ENCODE results near the gene ADARB1. TPM values are rescaled to one million over a fixed set of nuclear protein-coding genes. Genes with fewer than 3 reads are reported as not detected.

Gene ADARB1
- total RNA-seq, 1 experiment from 2014 or later: 12.1 TPM

DNA sequence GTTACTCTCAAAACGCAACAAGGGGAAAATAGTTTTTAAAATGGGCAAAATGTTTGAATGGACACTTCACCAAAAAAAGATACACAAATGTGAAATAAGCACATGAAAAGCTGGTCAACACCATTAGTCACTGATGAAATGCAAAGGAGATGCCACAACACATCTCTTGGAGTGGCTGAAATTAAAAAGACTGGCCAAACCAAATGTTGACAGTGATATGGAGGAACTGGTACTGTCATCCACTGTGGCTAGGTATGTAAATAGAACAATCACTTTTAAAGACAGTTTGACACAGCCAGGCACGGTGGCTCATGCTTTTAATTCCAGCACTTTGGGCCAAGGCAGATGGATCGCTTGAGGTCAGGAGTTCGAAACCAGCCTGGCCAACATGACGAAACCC lies 122.2 kb downstream of the ADARB1 start:
- Histone ChIP-seq H3K36me3 (ENCODE audit: low read depth) (no peaks in the 10 kb centered on the region), H4K20me1 (ENCODE audit: insufficient read depth) (no peaks in the 10 kb centered on the region), H3K9me3 (ENCODE audit: insufficient read depth, low read depth) (no peaks in the 10 kb centered on the region), H3K27me3 (ENCODE audit: insufficient read depth, low read depth) (no peaks in the 10 kb centered on the region), H3K79me2 (ENCODE audit: low read depth) (no peaks in the 10 kb centered on the region), H3K4me2 (no peak overlapping the region), H3K4me1 (replicated peaks; ENCODE audit: insufficient read depth) (no peaks in the 10 kb centered on the region), H3K9me2 (ENCODE audit: insufficient read depth) (no peaks in the 10 kb centered on the region), H3F3A (ENCODE audit: insufficient read depth, low read depth) (no peaks in the 10 kb centered on the region), H2AFZ (no peak overlapping the region), H3K4me3 (no peak overlapping the region), H3K27ac (no peak overlapping the region)
- CTCF ChIA-PET: no interaction called here
- TF ChIP-seq EZH2 (IDR thresholded peaks at IDR 0.05; ENCODE audit: low read depth): no peak
- TF ChIP-seq, protein P1, sequence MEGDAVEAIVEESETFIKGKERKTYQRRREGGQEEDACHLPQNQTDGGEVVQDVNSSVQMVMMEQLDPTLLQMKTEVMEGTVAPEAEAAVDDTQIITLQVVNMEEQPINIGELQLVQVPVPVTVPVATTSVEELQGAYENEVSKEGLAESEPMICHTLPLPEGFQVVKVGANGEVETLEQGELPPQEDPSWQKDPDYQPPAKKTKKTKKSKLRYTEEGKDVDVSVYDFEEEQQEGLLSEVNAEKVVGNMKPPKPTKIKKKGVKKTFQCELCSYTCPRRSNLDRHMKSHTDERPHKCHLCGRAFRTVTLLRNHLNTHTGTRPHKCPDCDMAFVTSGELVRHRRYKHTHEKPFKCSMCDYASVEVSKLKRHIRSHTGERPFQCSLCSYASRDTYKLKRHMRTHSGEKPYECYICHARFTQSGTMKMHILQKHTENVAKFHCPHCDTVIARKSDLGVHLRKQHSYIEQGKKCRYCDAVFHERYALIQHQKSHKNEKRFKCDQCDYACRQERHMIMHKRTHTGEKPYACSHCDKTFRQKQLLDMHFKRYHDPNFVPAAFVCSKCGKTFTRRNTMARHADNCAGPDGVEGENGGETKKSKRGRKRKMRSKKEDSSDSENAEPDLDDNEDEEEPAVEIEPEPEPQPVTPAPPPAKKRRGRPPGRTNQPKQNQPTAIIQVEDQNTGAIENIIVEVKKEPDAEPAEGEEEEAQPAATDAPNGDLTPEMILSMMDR (conservative IDR thresholded peaks at IDR 0.05): no peak
- POLR2A ChIA-PET (ENCODE audit: unreplicated experiment): no interaction called here
- no TSS peak for BruUV-seq (replicated peaks)
- no peak for DNase-seq
- intact Hi-C loops (cut with micrococcal nuclease; ENCODE audit: unreplicated experiment): no loop called here

DNA sequence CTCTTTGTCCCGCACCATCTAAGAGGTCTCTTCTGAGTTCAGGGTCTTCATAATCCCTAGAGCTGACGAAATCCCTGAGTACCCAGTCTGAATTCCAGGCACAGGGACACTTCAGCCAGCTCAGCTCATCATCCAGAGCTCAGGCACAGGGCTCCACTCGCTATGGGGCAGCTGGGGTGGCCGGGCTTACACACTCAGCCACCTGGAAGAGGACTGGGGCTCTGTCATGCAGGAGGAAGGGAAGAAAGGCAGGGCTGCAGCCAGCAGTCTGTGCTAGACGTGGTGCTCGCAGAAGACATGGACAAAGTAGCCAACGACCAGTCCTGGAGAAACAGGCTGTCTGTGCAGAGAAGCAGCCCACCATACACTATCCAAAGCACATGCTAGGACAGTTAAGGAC lies 124.8 kb downstream of the ADARB1 start:
- ChIA-PET CTCF (no interaction called here), POLR2A (ENCODE audit: unreplicated experiment) (no interaction called here)
- no peaks in the 10 kb centered on the region for H3K36me3 ChIP-seq (ENCODE audit: low read depth)
- no peaks in the 10 kb centered on the region for H3F3A ChIP-seq (ENCODE audit: insufficient read depth, low read depth)
- BruUV-seq (replicated peaks): no TSS peak
- intact Hi-C loops (cut with micrococcal nuclease; ENCODE audit: unreplicated experiment): no loop called here
- H3K9me3 ChIP-seq (ENCODE audit: insufficient read depth, low read depth): no peaks in the 10 kb centered on the region
- no peaks in the 10 kb centered on the region for H3K79me2 ChIP-seq (ENCODE audit: low read depth)
- no peaks in the 10 kb centered on the region for H3K4me1 ChIP-seq (replicated peaks; ENCODE audit: insufficient read depth)
- no peaks in the 10 kb centered on the region for H4K20me1 ChIP-seq (ENCODE audit: insufficient read depth)
- H3K4me2 ChIP-seq: no peak overlapping the region
- H2AFZ ChIP-seq: no peak overlapping the region
- H3K9me2 ChIP-seq (ENCODE audit: insufficient read depth): no peaks in the 10 kb centered on the region
- H3K4me3 ChIP-seq: no peak overlapping the region
- H3K27ac ChIP-seq: no peak overlapping the region
- H3K27me3 ChIP-seq (ENCODE audit: insufficient read depth, low read depth): no peaks in the 10 kb centered on the region
- no peak for DNase-seq
- TF ChIP-seq EZH2 (IDR thresholded peaks at IDR 0.05; ENCODE audit: low read depth): no peak
- TF ChIP-seq, protein P1 (conservative IDR thresholded peaks at IDR 0.05): no peak

DNA sequence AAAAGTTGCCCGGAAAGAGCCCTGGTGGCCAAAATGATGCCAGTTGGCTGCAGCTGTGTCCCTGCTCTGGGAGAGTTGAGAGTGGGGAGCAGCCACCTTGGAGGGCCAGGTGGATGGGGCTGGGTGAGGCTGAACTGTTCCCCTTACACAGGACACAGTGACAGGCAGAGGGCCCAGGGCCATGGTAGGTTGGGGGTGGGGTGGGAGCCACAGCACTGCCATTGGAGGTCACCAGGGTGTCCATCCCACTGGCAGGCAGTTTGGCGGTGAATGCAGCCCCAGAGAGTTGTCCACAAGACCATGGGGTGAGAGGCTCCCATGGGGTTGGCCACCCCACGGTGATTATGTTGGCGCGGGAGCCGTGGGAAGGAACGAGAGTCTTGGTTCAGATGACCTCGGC lies 125.7 kb downstream of the ADARB1 start:
- DNase-seq: no peak

DNA sequence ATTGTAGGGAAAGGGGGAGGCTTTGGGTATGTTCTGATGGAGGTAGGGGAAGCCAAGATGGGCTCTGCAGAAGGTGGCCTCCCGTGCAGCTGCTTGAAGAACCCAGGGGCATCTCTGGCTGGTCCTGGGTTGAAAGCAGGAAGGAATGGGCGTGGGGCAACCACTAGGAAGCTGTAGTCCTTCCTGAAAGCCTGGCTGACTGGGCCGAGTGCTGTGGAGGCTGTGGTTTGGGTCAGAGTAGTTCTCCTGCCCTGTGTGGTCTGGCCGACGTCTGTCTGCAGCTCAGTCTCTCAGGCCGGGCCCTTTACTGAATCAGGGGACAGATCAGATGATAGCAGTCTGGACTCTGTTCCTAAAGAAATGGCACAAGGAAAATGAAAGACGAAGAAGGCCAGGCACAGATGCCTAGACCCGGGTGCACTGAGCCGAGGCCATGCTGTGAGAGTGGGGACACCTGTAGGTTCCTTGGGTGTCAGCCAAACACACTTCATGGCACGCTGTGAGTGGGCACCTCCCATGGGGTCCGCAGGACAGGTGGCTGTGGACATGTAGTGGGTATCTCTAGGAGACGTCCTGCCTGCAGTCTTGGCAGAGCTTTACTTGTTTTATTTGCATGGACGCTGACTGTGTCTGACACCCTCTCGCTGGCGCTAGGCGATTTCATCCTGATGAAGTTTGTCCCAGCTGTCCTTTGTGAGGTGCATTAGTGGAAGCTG lies 126.4 kb downstream of the ADARB1 start:
- no peaks in the 10 kb centered on the region for H3F3A ChIP-seq (ENCODE audit: insufficient read depth, low read depth)
- no peaks in the 10 kb centered on the region for H3K9me2 ChIP-seq (ENCODE audit: insufficient read depth)
- H4K20me1 ChIP-seq (ENCODE audit: insufficient read depth): no peaks in the 10 kb centered on the region
- intact Hi-C loops (cut with micrococcal nuclease; ENCODE audit: unreplicated experiment): no loop called here
- no peaks in the 10 kb centered on the region for H3K27me3 ChIP-seq (ENCODE audit: insufficient read depth, low read depth)
- no peak overlapping the region for H3K27ac ChIP-seq
- no peak for DNase-seq
- CTCF ChIA-PET: no interaction called here
- H2AFZ ChIP-seq: no peak overlapping the region
- H3K9me3 ChIP-seq (ENCODE audit: insufficient read depth, low read depth): no peaks in the 10 kb centered on the region
- H3K4me3 ChIP-seq: no peak overlapping the region
- no TSS peak for BruUV-seq (replicated peaks)
- H3K4me1 ChIP-seq (replicated peaks; ENCODE audit: insufficient read depth): no peaks in the 10 kb centered on the region
- H3K36me3 ChIP-seq (ENCODE audit: low read depth): no peaks in the 10 kb centered on the region
- no peaks in the 10 kb centered on the region for H3K79me2 ChIP-seq (ENCODE audit: low read depth)
- TF ChIP-seq EZH2 (IDR thresholded peaks at IDR 0.05; ENCODE audit: low read depth): no peak
- TF ChIP-seq, protein P1 (conservative IDR thresholded peaks at IDR 0.05): no peak
- no peak overlapping the region for H3K4me2 ChIP-seq
- POLR2A ChIA-PET (ENCODE audit: unreplicated experiment): no interaction called here

More for the DNA sequence above, 125.7 kb downstream of the ADARB1 start:
- no peak overlapping the region for H3K4me2 ChIP-seq
- H3K27me3 ChIP-seq (ENCODE audit: insufficient read depth, low read depth): no peaks in the 10 kb centered on the region
- no peaks in the 10 kb centered on the region for H3F3A ChIP-seq (ENCODE audit: insufficient read depth, low read depth)
- no peaks in the 10 kb centered on the region for H3K79me2 ChIP-seq (ENCODE audit: low read depth)
- no peaks in the 10 kb centered on the region for H3K4me1 ChIP-seq (replicated peaks; ENCODE audit: insufficient read depth)
- intact Hi-C loops (cut with micrococcal nuclease; ENCODE audit: unreplicated experiment): no loop called here
- no peak overlapping the region for H3K4me3 ChIP-seq
- H3K36me3 ChIP-seq (ENCODE audit: low read depth): no peaks in the 10 kb centered on the region
- H3K9me3 ChIP-seq (ENCODE audit: insufficient read depth, low read depth): no peaks in the 10 kb centered on the region
- no peak overlapping the region for H3K27ac ChIP-seq
- no peaks in the 10 kb centered on the region for H4K20me1 ChIP-seq (ENCODE audit: insufficient read depth)
- H2AFZ ChIP-seq: no peak overlapping the region
- TF ChIP-seq EZH2 (IDR thresholded peaks at IDR 0.05; ENCODE audit: low read depth): no peak
- no TSS peak for BruUV-seq (replicated peaks)
- CTCF ChIA-PET: no interaction called here
- H3K9me2 ChIP-seq (ENCODE audit: insufficient read depth): no peaks in the 10 kb centered on the region
- POLR2A ChIA-PET (ENCODE audit: unreplicated experiment): no interaction called here
